A673 (cell line): ENCODE results near the gene WDFY4. TPM values are rescaled to one million over a fixed set of nuclear protein-coding genes. Genes with fewer than 3 reads are reported as not detected.

Experiments used
- BruUV-seq: library from RNA; stranded (reverse); fragments of 400-500 nt; replicated peaks from 2 replicates; lab custom pipeline; 2021; lab: Mats Ljungman, UMichigan
- CTCF ChIA-PET: fragments of 300-600 bp; sonication (Branson Sonifier 250); formaldehyde crosslinking; loops from one replicate; lab custom pipeline; 2022; ENCODE audit warnings: antibody characterized with exemption; lab: Charles Lee
- POLR2A ChIA-PET: fragments of 300-600 bp; sonication (Branson Sonifier 250); formaldehyde crosslinking; loops from one replicate; lab custom pipeline; 2022; ENCODE audit warnings: antibody characterized with exemption; ENCODE audit not compliant: low non-redundant PET; lab: Charles Lee
- DNase-seq: peaks from one replicate; pipeline ENCODE4 v3.0.0-alpha.2; 2015; ENCODE audit warnings: low spot score
- H3K27ac ChIP-seq: fragments of 200-600 bp; sonication (generic); 2 replicates; pipeline ENCODE4 v1.5.1; 2016; ENCODE audit warnings: mixed run types, low read depth, mild to moderate bottlenecking, mixed read lengths, antibody characterized with exemption, low read length; ENCODE audit not compliant: poor library complexity, severe bottlenecking
- H3K27me3 ChIP-seq: fragments of 200-600 bp; sonication (generic); replicated peaks from 2 replicates; pipeline ENCODE4 v1.6.1; 2017; ENCODE audit warnings: mixed run types, low read depth, mild to moderate bottlenecking, mixed read lengths, antibody characterized with exemption, low read length; ENCODE audit not compliant: insufficient read depth, poor library complexity
- H3K36me3 ChIP-seq: fragments of 200-600 bp; sonication (generic); 2 replicates; pipeline ENCODE4 v1.6.1; 2016; ENCODE audit warnings: mixed run types, mild to moderate bottlenecking, mixed read lengths, antibody characterized with exemption, low read length; ENCODE audit not compliant: insufficient read depth, poor library complexity, severe bottlenecking
- H3K4me1 ChIP-seq: fragments of 200-600 bp; sonication (generic); 2 replicates; pipeline ENCODE4 v1.6.1; 2017; ENCODE audit warnings: mixed run types, mild to moderate bottlenecking, mixed read lengths, antibody characterized with exemption, low read length; ENCODE audit not compliant: insufficient read depth, poor library complexity, severe bottlenecking
- H3K4me3 ChIP-seq: fragments of 200-600 bp; sonication (generic); 2 replicates; pipeline ENCODE4 v1.5.1; 2016; ENCODE audit warnings: low read depth, mixed run types, mild to moderate bottlenecking, mixed read lengths, low read length; ENCODE audit not compliant: poor library complexity, severe bottlenecking
- H3K9me3 ChIP-seq: fragments of 200-600 bp; sonication (generic); 2 replicates; pipeline ENCODE4 v1.6.1; 2016; ENCODE audit warnings: mixed run types, low read depth, mild to moderate bottlenecking, mixed read lengths, antibody characterized with exemption, low read length; ENCODE audit not compliant: poor library complexity, severe bottlenecking
- EZH2 ChIP-seq: fragments of 200-600 bp; sonication (generic); IDR thresholded peaks from 2 replicates; pipeline ENCODE4 v1.6.1; 2017; ENCODE audit warnings: borderline replicate concordance, low read depth, mild to moderate bottlenecking, mixed read lengths, antibody characterized with exemption, low read length; ENCODE audit not compliant: poor library complexity, severe bottlenecking
- intact Hi-C: fragments of 100-400 bp; cut with micrococcal nuclease; formaldehyde crosslinking; loops from one replicate; pipeline ENCODE4 v1.10.0; 2022; ENCODE audit not compliant: unreplicated experiment
- total RNA-seq: library from RNA; stranded (reverse); gene quantifications from 2 replicates; pipeline ENCODE4 v1.2.3, GENCODE V29; 2021
- TF ChIP-seq, protein P1 (sequence below): fragments of 300-800, 200-600 bp; sonication (generic); conservative IDR thresholded peaks from 2 replicates; pipeline ENCODE4 v1.5.1; 2017; ENCODE audit warnings: low read depth, mild to moderate bottlenecking, antibody characterized with exemption, low read length, moderate library complexity, mixed read lengths

The WDFY4 gene
- total RNA-seq, 1 experiment from 2014 or later = not detected

DNA sequence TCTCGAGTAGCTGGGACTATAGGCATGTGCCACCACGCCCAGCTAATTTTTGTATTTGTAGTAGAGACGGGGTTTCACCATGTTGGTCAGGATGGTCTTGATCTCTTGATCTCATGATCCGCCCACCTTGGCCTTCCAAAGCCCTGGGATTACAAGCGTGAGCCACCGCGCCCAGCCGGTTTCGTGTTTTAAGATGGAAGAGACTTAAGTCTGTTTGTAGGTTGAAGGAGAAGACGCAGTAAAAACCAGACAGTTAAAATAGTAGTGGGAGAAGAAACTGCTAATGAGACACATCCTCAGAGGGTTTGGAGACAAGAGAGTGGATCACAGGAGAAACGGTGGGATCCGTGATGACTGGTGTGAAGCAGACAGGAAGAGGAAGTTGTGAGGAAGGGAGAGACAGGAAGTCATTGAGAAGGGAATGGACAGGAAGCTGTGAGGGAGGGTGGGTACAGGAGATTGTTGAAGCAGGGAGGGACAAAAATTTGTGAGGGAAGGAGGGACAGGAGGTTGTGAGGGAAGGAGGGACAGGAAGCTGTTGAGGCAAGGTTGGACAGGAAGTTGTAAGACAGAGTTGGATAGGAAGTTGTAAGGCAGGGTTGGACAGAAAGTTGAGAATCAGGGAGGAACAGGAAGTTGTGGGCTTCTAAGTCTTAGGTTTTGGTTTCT is 115.5 kb downstream of the WDFY4 start:
- no peak overlapping the region for H3K27ac ChIP-seq
- CTCF ChIA-PET = no interaction called here
- POLR2A ChIA-PET = no interaction called here

DNA sequence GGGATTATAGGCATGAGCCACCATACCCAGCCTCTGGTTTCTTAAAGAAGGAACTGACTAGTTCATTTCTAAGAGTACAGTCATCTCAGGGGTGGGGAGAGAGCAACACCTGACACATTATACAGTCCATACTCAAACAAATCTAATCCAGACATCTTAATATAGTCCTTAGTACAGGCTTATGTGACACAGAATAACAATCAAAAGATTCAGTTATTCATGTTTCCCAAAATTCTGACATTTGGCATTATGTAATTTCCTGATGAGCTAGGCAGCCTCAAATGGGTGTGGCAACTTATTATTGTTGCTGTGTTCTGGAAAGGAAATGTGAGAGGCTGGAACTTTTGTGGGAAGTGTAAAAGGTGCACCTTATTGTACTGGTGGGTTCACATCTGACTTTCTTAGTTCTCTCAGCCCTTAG is 116.3 kb downstream of the WDFY4 start:
- Histone ChIP-seq H3K4me3 (no peak overlapping the region), H3K36me3 (no peaks in the 10 kb centered on the region), H3K27ac (no peak overlapping the region), H3K4me1 (no peaks in the 10 kb centered on the region), H3K9me3 (no peaks in the 10 kb centered on the region), H3K27me3 (no peaks in the 10 kb centered on the region)
- CTCF ChIA-PET = no interaction called here
- BruUV-seq = no TSS peak
- DNase-seq = no peak
- POLR2A ChIA-PET = no interaction called here
- no peak for TF ChIP-seq EZH2
- TF ChIP-seq, protein P1, sequence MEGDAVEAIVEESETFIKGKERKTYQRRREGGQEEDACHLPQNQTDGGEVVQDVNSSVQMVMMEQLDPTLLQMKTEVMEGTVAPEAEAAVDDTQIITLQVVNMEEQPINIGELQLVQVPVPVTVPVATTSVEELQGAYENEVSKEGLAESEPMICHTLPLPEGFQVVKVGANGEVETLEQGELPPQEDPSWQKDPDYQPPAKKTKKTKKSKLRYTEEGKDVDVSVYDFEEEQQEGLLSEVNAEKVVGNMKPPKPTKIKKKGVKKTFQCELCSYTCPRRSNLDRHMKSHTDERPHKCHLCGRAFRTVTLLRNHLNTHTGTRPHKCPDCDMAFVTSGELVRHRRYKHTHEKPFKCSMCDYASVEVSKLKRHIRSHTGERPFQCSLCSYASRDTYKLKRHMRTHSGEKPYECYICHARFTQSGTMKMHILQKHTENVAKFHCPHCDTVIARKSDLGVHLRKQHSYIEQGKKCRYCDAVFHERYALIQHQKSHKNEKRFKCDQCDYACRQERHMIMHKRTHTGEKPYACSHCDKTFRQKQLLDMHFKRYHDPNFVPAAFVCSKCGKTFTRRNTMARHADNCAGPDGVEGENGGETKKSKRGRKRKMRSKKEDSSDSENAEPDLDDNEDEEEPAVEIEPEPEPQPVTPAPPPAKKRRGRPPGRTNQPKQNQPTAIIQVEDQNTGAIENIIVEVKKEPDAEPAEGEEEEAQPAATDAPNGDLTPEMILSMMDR = no peak
- intact Hi-C loops = loop anchor here (5.0 kb wide), 1 partner anchor 51 kb away; no protein-coding TSS in a partner anchor

More for the DNA sequence above, 115.5 kb downstream of the WDFY4 start:
- BruUV-seq = no TSS peak
- DNase-seq = no peak
- H3K4me3 ChIP-seq = no peak overlapping the region
- no peaks in the 10 kb centered on the region for H3K4me1 ChIP-seq
- intact Hi-C loops = loop anchor here (5.0 kb wide), 1 partner anchor 52 kb away; no protein-coding TSS in a partner anchor
- no peaks in the 10 kb centered on the region for H3K36me3 ChIP-seq
- TF ChIP-seq EZH2 = no peak
- TF ChIP-seq, protein P1 = no peak
- no peaks in the 10 kb centered on the region for H3K27me3 ChIP-seq
- H3K9me3 ChIP-seq = no peaks in the 10 kb centered on the region

DNA sequence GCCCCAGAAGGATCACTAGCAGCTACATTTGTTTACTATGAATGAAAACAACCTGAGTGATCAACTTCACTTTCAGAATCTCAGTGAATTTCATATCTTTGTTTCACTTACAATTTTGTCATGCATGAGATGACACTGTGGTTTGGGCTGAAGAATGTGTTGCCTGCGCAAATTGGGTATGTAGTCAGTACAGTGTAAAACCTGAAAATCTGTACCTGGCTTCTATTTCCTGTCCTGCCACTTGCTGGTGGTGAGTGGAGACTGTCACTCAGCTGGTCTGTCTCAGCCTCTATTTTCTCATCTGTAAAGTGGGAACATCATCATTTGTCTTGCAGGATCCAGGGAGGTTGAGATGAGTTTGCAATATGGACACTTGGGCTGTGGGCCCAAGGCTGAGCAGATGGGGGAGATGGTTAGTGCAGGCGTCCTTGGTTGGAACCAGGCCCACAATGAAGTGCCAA is 118.0 kb downstream of the WDFY4 start:
- no peak for DNase-seq
- Histone ChIP-seq H3K4me3 (no peak overlapping the region), H3K9me3 (no peaks in the 10 kb centered on the region), H3K36me3 (no peaks in the 10 kb centered on the region), H3K4me1 (no peaks in the 10 kb centered on the region), H3K27ac (no peak overlapping the region), H3K27me3 (no peaks in the 10 kb centered on the region)
- BruUV-seq = no TSS peak
- TF ChIP-seq, protein P1 = no peak
- no peak for TF ChIP-seq EZH2
- POLR2A ChIA-PET = no interaction called here
- intact Hi-C loops = loop anchor here (5.0 kb wide), 1 partner anchor 50 kb away; no protein-coding TSS in a partner anchor
- CTCF ChIA-PET = no interaction called here
